Peyer's patch (tissue), 4 donors: Measurements from ENCODE around the gene CDX2. TPM values are rescaled to one million over a fixed set of nuclear protein-coding genes. Genes with fewer than 3 reads are reported as not detected.

Experiments
- DNase-seq, 3 donors: peaks; one replicate each; pipeline ENCODE4 v3.0.0-alpha.2; 2017 to 2019
- H3K27ac ChIP-seq, 4 donors: fragments of 200-600 bp; sonication (generic); one replicate each; pipeline ENCODE4 v1.5.1; 2016 to 2019
- H3K27me3 ChIP-seq, 2 donors: fragments of 200-600 bp; sonication (generic); one replicate each; pipeline ENCODE4 v1.5.1; 2019
- H3K36me3 ChIP-seq, 3 donors: fragments of 200-600 bp; sonication (generic); one replicate each; pipeline ENCODE4 v1.5.1; 2016 to 2019
- H3K4me1 ChIP-seq, 4 donors: fragments of 200-600 bp; sonication (generic); one replicate each; pipeline ENCODE4 v1.5.1; 2016 to 2019
- H3K4me3 ChIP-seq, 4 donors: fragments of 200-600 bp; sonication (generic); 1 replicate in 3 of 4; 2 replicates in 1 of 4; pipeline ENCODE4 v1.5.1; 2016 to 2019; ENCODE audit warnings: mild to moderate bottlenecking in 1 of 4
- H3K9me3 ChIP-seq, 4 donors: fragments of 200-600 bp; sonication (generic); one replicate each; pipeline ENCODE4 v1.5.1; 2016 to 2019; ENCODE audit warnings: mild to moderate bottlenecking in 1 of 4
- CTCF ChIP-seq, 6 experiments: fragments of 450-650 bp in 4 of 6; fragments of 200-600 bp in 2 of 6; sonication (generic) in 1 of 6; IDR thresholded peaks; one replicate each; pipeline ENCODE4 v1.5.1; 2017 to 2019; ENCODE audit warnings: antibody characterized with exemption in 6 of 6, mild to moderate bottlenecking in 3 of 6, moderate library complexity in 1 of 6
- POLR2A ChIP-seq, 2 donors: fragments of 450-650 bp; IDR thresholded peaks; one replicate each; pipeline ENCODE4 v1.5.1; 2017; ENCODE audit warnings: antibody characterized with exemption in 2 of 2, mild to moderate bottlenecking in 2 of 2, moderate library complexity in 2 of 2
- total RNA-seq, 4 donors: library from RNA; depleted of rRNA; stranded (reverse); fragments of >200 nt; gene quantifications; one replicate each; pipeline ENCODE4 v1.1.0, GENCODE V29; 2016

The CDX2 gene
- total RNA-seq, 4 donors from 2014 or later: 33.0 to 182 (median 136) TPM

- peaks cover 0 to 39% (median 11%) of the 10 kb centered on the region in 4 donors for H3K4me1 ChIP-seq
- peak overlapping the region in 3 of 4 donors; percentile 75 to 98 (median 93) for H3K27ac ChIP-seq
- H3K27me3 ChIP-seq: no peaks in the 10 kb centered on the region
- no peak for TF ChIP-seq POLR2A (IDR thresholded peaks at IDR 0.05)
- TF ChIP-seq CTCF (IDR thresholded peaks at IDR 0.05): no peak
- peak overlapping the region in 3 of 4 donors; percentile 35 to 72 (median 60) for H3K4me3 ChIP-seq
- no peaks in the 10 kb centered on the region for H3K36me3 ChIP-seq
- DNase-seq: peak in 2 of 3 donors; percentile 46 to 63
- H3K9me3 ChIP-seq: no peaks in the 10 kb centered on the region
Measured at GRCh38 chr13:27977476-27978300, 8.6 kb upstream of the CDX2 start.

GRCh38 chr13:27976362-27977091 is 7.4 kb upstream of the CDX2 start:
- no peaks in the 10 kb centered on the region for H3K36me3 ChIP-seq
- peaks cover 0 to 49% (median 11%) of the 10 kb centered on the region in 4 donors for H3K4me1 ChIP-seq
- H3K27me3 ChIP-seq: no peaks in the 10 kb centered on the region
- H3K9me3 ChIP-seq: no peaks in the 10 kb centered on the region
- peak overlapping the region in 3 of 4 donors; percentile 35 to 72 (median 60) for H3K4me3 ChIP-seq
- TF ChIP-seq CTCF (IDR thresholded peaks at IDR 0.05) (no peak), POLR2A (IDR thresholded peaks at IDR 0.05) (no peak)
- DNase-seq: peak in 2 of 3 donors; percentile 57 to 60
- H3K27ac ChIP-seq: peak overlapping the region in 3 of 4 donors; percentile 75 to 98 (median 93)

GRCh38 chr13:27975564-27976361 is 6.6 kb upstream of the CDX2 start:
- Histone ChIP-seq H3K27me3 (no peaks in the 10 kb centered on the region), H3K4me1 (peaks cover 0 to 50% (median 11%) of the 10 kb centered on the region in 4 donors), H3K9me3 (no peaks in the 10 kb centered on the region), H3K36me3 (no peaks in the 10 kb centered on the region), H3K4me3 (peak overlapping the region in 3 of 4 donors; percentile 9 to 72 (median 60)), H3K27ac (peak overlapping the region in 3 of 4 donors; percentile 75 to 98 (median 93))
- peak in 2 of 3 donors; percentile 65 to 83 for DNase-seq
- TF ChIP-seq CTCF (IDR thresholded peaks at IDR 0.05) (no peak), POLR2A (IDR thresholded peaks at IDR 0.05) (peak in 1 of 2 donors; percentile 50)

DNA sequence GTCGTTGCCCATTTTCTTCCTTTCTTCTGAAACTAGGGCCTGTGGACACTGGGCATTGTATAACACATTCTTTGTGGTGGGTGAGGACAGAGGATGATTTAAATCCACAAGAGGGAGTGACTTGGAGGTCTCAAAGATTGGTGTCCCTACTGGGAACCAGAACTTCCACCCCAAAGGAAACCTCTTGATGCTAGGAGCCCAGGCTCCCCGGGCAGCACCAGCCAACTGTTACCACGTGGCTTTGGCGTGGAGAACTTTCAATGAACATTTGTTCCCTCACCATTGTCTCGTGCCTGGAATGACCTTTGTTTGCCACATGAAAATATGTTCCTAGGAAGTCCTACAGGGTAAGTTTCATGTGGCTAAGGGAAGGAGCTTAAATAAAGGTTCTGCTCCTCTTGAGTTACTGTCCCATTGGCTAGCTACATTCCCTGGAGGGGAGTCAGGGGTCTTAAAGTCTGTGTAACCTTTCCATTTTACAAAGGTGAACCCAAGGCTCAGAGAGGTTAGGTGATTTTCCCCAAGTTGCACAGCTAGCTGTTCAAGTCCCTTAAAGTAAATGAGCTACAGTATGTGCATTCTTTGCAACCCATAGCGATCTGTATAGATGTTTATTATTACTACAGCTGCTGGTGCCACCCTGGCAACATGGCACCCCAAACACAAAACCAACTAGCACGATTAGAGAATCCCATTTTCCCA is 5.0 kb upstream of the CDX2 start:
- H3K4me1 ChIP-seq: peaks cover 0 to 39% (median 6%) of the 10 kb centered on the region in 4 donors
- H3K4me3 ChIP-seq: no peak overlapping the region
- no peaks in the 10 kb centered on the region for H3K9me3 ChIP-seq
- no peaks in the 10 kb centered on the region for H3K36me3 ChIP-seq
- DNase-seq: peak in 1 of 3 donors; percentile 63
- peak in 1 of 2 donors; percentile 46 for TF ChIP-seq POLR2A (IDR thresholded peaks at IDR 0.05)
- peak in 2 of 6 experiments; percentile 8 to 38 for TF ChIP-seq CTCF (IDR thresholded peaks at IDR 0.05)
- peak overlapping the region in 2 of 4 donors; percentile 93 to 98 for H3K27ac ChIP-seq
- H3K27me3 ChIP-seq: no peaks in the 10 kb centered on the region
